Mucosa of gallbladder (tissue), 1 donor: ENCODE results near the gene ECE1. TPM values are rescaled to one million over a fixed set of nuclear protein-coding genes. Genes with fewer than 3 reads are reported as not detected.
"Not testable (repeated sequence)": the region's sequence is repeated elsewhere in the genome, so short reads cannot be mapped to it uniquely, and the experiment has no call there.

Source experiments
- DNase-seq: peaks from one replicate; pipeline ENCODE4 v3.0.0-alpha.2; 2020; ENCODE audit warnings: low spot score
- total RNA-seq: library from RNA; stranded (reverse); gene quantifications from one replicate; pipeline ENCODE4 v1.2.1, GENCODE V29; 2021
- donor health status: DM: no; HTN: no; CAD: no.

Gene ECE1
- total RNA-seq, 1 donor from 2014 or later, result 140 TPM

DNA sequence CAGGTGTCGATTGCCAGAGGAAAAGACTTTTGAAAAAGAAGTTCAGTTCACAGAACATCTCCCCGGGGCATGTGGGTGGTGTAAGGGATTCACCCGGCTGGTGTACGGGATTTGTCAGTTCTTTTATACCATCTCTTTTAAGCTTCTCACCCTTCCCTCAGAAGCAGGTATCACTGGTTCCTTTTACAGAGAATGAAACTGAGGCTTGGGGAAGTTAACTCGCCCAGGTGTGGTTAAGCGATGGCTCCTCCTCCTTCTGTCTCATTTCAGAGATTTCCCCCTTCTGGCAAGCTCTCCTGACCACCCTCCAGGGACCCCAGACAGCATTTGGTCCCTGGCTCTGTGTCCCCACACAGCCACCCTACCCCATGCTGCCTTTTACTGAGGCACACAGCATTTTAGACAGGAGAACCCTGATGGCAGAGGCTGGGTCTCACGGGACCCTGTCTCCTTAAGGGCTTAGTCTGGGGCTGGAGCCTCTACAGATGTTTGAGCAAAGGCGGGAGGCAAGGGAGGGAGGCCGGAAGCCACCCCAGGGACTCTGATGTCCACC is 2.8 kb upstream of the ECE1 start:
- DNase-seq, result no peak

GRCh38 chr1:21292503-21292983 is 2.3 kb upstream of the ECE1 start:
- no peak for DNase-seq

GRCh38 chr1:21291964-21292363 is 1.7 kb upstream of the ECE1 start:
- DNase-seq, result no peak

DNA sequence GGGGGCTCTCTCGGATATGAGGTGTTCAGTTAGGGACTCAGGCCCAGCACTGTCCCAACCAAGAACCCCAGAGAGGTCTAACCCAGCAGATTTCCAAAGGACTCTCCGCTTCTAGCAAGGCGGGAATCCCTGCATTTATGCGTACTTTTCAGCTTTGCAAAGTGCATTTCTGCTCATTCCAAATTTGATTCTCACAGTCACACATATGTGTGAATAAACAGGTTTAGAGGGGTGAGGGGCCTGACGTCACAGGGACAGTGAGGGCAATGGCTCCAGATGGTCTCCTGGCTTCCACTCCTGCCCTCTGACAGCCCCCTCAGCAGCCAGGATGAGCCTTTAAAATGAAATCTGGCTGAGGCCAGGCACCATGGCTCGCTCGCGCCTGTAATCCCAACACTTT is 921 bp upstream of the ECE1 start:
- no peak for DNase-seq

- no peak for DNase-seq
These were observed 282 bp upstream of the ECE1 start for GRCh38 chr1:21290546-21290944.

DNA sequence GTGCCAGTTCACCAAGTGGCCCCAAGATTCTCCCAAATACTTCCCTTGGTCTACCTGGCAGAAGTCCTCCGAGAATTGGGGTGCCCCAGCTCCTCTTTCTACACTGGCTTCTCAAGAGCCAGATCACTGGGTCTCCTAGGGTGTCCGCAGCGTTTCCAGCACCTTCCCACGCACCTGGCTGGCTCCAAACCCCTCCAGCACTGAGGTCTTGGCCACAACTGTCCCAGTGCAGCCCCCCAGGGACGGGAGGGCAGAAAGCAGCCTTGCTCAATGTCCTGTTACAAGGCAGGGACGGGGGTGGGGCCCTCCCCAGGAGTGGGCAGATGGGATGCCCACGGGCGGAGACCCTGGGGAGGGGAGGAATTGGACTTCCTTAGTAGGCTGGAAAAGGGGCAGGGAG is 1.1 kb downstream of the ECE1 start:
- no peak for DNase-seq

- no peak for DNase-seq
These were observed 2.3 kb downstream of the ECE1 start for GRCh38 chr1:21287905-21288514.

- not testable (repeated sequence) for DNase-seq
These were observed 4.9 kb downstream of the ECE1 start for GRCh38 chr1:21285386-21285785.

- DNase-seq, result no peak
These were observed 5.2 kb downstream of the ECE1 start for GRCh38 chr1:21285055-21285372.

DNA sequence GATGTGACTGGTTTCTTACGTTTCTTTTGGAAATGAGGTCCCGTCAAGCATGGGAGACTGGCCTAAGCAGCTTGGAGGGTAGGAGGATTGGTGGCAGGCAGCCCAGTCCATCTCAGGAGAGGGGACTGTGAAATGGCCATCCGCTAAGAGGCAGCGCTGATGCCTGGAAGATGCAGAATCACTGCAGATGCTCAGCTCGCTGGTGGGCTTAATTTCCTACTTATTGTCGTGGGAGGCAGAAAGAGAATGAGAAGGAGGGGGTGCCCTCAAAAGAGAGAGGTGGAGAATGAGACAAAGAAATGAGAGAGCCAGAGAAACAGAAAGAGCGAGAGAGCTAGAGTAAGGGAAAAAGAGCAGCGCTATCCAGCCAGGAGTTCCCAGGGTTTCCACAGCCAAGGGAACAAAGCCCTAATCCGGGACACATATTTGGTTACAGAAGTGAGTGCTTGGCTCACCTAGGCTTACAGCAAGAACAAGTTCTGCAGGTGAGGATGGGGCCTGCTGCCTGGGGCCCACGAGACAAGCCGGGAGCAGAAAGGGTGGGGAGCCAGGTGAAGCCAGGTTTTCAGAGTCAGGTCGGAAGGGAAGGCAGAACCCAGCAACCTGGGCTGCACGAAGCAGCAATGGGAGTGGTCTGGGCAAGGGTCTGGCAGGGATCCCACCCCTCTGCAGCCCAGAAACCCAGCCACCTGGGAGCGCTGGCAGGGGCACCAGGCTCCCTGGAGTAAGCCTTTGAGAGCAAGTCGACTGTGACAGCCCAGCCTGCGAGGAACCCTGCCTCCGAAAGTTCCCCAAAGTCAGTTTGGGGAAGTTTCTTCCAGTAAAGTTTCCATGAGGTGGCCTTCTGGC is 5.8 kb downstream of the ECE1 start:
- no peak for DNase-seq

- no peak for DNase-seq
These were observed 6.7 kb downstream of the ECE1 start for GRCh38 chr1:21283524-21283923.

GRCh38 chr1:21282020-21282419 is 8.2 kb downstream of the ECE1 start:
- not testable (repeated sequence) for DNase-seq

DNA sequence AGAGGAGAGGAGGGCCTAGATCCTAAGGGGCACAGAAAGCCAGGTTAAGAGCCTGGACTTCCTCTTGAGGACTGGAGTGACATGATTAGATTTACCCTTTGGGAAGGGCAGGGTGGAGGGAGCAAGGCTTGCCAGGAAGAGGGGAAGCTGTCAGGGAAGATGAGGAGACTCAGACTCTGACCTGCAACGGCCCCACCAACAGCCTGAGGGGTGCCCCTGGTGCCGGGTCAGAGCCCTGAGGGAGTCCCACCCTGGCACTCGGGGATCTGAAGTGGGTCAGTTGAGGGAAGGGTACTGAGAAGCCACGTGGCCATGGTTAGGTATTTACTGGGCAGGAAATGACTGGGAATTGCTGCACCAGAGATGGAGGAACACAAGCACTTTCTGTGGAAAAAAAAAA is 9.8 kb downstream of the ECE1 start:
- no peak for DNase-seq

DNA sequence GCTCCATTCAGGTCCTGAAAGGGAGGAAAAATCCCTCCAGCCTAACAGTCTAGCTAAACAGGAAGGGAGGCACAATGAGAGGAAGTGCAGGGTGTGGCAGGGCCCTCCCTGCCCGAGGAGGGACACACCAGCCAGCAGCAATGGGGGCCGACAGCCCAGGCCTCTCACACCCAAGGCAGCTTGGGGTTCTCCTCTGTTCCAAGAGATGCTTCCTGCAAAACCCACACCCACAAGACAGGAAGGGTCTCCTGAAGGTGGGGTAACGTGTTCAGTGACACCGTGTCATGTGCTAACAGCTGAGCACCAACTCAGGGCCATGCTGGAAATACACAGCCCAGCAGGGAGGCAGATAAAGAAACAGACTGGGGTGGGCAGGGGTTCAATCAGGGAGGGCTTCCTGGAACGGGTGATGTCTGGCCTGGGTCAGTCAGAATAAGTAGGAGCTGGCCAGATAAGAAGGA is 10.2 kb downstream of the ECE1 start:
- DNase-seq, result no peak

DNA sequence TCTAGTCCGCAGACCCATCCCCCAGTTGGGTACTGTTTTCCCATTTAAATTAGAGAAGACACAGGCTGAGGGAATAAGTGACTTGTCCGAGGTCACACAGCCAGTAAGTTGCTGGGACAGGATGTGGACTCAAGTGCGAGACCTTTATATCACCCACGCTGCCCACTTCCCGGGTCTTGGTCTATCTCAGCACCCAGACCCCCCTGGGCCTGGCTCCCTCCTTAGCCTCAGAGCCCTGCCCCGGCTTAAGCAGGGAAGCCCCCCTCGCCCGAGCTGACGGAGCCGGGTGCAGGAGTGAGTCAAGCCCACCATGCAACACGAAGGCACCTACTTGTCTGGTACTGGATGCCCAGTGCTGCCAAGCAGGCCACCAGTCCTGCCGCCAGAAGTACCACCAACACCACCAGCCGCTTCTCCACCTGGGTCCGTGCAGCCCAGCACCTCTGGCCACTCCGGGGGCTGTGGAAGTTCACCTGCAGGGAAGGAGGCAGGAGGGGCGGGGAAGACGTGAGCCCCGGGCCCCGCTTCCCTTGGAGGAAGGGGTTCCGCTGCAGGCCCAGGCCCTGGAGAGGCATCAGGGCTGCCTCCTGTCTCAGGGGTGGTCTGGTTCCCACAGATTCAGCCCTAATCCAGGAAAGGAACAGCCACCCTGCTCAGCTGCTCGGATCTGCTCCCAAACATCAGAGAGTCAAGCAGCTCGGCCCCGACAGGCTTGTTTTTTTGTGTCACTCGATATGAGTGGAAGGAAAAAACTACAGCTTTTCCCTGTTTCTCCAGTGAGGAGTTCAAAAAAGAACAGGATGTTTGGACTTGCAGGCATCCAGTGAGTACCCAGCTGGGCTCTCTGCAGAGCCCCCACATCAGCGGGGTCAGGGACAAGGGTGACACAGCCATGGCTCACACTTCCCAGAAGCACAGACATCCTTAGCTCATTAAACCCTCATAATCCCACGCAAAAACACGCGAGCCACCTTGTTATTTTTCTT is 11.1 kb downstream of the ECE1 start:
- no peak for DNase-seq

- no peak for DNase-seq
These were observed 11.9 kb downstream of the ECE1 start for GRCh38 chr1:21278208-21278859.

DNA sequence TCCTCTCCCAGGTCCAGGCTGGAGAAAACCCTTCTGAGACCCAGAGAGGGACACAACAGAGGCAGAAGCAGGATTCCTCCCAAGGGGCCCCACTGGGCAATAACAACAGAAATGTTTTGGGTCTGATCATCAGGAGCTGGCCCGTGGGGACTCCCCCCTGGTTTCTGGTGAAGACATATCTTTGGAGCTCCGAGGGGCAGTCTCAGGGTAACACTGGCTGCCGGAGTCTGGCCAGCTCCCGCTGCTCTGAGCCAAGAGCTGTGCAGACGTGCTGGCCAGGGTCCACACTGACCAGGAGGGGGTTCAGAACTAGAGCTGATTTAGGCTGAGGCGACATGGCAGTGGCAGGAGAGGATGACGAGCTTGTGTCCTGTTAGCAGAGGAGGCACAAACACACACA is 13.1 kb downstream of the ECE1 start:
- no peak for DNase-seq

GRCh38 chr1:21272540-21272939 is 17.7 kb downstream of the ECE1 start:
- no peak for DNase-seq

DNA sequence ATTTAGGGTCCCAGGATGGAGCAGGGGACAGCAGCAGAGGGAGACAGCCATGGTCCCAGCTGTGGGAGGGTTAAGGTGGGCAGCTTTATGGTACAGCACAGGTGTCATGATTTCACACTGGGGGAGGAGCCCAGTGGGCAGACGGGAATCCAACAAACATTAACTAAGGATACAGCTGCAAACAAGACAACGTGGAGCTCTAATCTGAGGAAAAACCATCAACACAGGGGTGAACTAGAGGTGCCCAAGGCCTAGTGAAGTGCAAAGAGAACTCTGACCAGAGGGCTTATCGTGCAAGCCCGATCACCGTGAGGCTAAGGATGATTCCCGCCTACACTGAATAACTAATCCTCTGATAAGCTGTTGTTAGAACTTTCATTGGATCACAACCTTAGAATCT is 18.7 kb downstream of the ECE1 start:
- DNase-seq, result no peak

DNA sequence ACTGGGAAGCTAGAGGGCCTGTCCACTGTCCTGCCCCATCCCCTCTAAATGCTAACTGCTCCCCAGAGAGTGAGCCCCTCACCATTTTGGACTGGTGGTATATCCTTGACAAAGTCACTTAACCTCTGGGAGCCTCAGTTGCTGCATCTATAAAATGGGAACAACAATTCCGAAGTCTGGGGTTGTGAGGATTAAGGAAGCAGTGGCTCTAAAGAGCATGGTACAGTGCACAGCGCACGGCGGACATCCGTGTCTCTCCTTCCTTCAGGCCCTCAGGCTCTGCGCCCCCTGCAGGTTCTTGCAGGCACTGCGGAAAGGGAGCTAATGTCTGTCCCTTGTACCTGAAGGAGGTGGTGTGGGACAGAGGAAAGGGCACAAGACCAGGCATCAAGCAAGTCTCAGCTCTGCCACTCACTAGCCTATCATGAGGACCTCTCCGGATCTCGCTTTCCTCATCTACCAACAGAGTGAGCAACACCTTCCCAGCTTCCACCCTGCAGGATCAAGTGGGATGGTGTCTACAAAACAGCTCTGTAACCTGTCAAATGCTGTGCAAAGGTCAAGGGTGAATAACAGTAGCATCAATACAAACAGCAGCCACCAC is 20.1 kb downstream of the ECE1 start:
- DNase-seq, result peak; percentile 65
